HG02885 (cell line): ENCODE results near the gene CMKLR1.

Source experiments
- ATAC-seq: cut with Tn5 transposase; IDR thresholded peaks from one replicate; pipeline ENCODE4 v1.9.1; 2021; ENCODE audit warnings: mild to moderate bottlenecking; ENCODE audit not compliant: unreplicated experiment, poor library complexity

Gene CMKLR1

DNA sequence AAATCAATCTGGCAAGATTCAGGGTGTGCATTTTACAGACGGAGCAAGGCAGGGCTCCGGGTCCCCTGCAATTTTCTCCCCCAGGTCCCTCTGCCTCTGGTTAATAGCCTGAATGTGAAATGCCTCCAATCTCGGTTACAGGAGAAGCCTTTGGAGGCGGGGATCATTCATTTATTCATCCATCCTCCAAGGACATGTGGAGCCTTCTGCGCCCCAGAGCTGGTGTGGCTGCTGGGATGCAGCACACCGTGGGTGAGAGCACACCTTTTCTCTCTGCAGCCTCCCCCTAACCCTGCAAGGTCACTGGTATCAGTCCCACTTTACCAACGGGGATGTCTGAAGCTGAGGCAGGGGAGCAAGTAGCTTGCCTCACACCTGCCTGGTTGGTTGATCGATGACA is 35.4 kb downstream of the CMKLR1 start:
- ATAC-seq: no peak

DNA sequence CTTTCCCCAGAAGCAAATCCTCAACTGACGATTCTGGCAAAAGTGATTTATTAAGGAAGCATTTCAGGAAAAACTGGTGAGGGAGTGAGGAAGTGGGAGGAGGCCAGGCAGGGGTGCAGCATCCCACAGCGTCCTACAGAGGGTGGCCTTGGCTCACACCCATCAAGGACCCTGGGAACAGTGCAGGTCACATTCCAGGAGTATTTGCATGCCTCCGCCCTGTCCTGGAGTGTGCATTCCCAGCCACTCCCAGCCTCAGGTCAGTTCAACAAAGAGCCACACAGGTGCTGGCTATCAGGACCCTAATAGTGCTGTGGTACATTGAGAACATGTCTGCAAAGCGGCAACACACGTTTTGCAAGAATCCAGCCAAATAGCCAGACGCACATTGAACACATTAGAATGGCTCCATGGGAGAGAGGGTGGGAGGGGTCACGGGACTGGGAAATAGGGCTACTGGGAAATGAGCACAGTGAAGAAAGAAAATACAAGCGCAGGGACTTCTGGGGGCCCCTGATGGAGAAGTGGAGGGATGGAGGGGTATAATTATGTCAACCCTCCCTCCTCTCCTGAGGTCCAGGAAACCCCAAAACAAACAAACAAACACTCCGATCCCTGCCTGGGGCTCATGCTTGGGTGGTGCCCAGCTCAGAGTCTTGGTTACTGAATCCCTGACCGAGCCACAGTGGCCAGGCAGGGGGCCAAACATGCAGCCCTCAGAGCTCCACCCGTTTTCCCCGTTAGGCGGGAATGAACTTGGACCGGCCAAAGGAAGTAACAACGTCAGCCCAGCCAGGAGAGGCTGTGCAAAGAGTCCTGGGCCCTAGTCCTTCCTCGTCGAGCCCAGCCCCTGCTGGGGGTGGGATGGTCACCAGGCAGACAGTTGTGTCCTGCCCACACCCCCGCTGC is 36.5 kb downstream of the CMKLR1 start:
- no peak for ATAC-seq

DNA sequence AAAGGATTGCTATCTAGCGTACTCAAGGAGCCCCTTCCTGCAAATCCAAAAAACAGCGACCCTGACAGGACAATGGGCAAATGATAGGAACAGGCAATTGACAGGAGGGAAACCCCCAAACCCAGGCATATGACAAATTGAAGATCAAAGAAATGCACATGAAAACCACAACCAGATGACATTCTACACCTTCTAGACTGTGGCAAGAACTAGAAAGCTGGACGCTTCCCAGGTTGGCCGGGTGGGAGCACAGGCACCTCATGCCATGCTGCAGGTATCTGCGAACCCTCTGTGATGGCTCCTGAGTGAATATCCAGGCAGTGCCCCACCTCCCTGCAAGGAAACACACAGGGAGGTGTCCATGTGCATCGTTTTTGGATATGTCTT is 37.1 kb downstream of the CMKLR1 start:
- no peak for ATAC-seq

DNA sequence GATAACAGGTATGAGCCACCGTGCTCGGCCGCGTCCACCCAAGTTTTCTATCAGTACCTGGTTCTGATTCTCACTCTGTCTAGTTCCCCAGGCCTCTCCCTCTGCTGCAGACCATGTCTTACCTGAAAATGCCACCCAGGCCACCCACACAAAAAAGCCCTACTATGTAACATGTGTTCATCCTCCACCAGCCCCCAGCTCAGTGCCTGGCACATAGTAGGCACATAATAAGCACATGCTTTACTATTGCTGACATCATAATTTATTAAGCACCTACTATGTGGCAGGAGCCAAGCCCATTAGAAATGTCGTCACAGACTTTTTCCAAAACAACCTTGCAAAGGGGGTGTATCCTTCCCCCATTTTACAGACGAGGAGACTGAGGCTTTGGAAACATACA is 37.8 kb downstream of the CMKLR1 start:
- no peak for ATAC-seq

DNA sequence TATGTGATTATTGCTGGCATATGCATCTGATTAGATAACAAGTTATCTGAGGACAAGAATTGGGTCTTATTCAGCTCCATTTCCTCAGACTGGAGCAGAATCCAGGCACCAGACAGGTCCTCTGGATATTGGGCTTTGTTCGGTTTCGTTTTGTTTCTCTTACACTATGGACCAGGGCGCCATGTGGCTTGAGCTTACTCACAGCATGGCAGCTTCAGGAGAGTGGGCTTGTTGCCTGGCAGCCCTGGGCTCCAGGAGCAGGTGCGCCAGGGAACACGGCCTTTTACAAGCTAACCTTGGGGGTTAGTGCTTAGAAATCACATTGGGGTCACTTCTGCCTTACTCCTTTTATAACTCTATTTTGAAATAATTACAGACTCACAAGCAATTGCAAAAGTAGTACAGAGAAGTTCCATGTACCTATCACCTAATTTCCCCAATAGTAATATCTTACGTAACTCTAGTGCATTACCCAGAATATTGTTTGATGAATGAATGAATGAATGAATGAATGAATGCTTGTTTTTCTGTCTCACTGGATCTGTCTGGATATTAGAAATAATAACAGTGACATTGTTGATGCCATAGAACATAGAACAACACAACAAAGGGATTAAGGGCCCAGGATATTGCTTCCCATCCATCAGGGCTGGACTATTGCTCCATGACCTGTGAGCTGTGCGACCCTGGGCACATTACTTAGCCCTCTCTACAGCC is 39.0 kb downstream of the CMKLR1 start:
- no peak for ATAC-seq

DNA sequence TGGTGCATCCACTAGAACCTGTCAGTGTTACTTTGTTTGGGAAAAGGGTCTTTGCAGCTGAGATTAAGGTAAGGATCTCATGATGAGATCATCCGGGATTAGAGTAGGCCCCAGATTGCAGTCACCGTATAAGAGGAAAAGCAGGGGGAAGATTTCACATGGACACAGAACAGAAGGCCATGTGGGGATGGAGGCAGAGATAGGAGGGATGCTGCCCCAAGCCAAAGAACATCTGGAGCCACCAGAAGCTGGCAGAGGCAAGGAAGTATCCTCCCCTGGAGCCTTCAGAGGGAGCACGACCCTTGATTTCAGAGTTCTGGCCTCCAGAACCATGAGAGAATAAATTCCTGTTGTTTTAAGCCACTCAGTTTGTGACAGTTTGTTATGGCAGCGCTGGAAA is 39.6 kb downstream of the CMKLR1 start:
- no peak for ATAC-seq

DNA sequence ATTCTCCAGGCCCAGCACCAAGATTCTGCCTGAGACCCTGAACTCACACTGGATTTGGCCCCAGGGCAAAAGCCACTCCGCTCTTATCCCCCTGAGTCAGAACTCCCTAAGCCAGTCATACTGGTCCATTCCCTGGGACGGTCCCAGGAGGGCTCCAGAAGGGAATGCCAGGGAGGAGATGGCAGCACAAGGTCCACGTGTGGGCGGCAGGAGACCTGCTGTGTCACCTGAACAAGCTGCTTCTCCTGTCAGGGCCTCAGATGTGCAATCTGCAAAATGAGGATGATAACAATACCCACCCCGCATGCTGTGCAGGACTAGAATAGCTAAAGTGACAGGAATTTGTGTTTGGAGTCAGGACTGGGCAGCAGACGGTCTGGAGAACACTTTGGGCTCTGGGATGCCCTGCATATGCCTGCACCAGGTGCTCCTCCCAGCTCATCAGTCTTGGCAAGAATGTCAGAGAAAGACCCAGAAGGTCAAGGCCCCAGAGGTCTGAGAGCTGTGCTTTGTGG is 40.3 kb downstream of the CMKLR1 start:
- no peak for ATAC-seq

DNA sequence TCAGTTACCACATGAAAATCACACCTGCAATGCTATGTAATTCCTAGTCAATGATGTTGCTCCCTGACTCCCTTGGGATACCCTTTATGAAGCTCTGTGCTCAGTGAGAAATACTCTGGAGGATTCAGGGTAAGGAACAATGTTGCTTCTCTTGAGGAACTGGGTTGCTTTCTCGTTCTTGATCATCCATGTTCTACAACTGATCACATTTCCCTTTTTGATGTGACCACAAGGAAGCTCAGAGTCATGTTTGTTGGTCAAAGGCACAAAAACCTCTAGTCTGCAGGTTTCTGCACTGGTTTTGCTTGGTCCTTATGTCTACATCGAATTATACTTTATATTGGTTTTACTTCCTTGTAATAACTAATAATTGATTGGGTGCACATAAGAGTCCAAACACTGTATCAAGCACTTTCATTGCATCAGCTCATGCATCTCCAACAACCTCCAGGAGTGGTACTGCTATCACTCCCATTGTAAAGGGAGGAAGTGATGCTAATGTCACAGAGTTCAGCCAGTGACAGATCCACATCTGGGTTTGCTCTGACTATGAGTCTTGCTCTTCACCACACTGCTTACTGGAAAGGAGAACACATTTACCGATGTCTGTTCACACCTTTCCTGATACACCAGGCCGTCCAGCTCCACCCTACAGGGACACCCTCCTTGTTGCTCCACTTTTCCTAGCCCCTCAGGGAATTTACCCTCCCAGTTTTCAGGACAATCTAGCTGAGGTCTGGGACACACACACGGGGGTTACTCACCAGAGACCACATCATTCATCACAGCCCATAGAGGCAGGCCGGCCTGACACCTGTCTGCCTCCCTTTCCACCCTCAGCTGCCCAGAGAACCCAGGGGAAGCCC is 41.0 kb downstream of the CMKLR1 start:
- ATAC-seq: peak; percentile 73

DNA sequence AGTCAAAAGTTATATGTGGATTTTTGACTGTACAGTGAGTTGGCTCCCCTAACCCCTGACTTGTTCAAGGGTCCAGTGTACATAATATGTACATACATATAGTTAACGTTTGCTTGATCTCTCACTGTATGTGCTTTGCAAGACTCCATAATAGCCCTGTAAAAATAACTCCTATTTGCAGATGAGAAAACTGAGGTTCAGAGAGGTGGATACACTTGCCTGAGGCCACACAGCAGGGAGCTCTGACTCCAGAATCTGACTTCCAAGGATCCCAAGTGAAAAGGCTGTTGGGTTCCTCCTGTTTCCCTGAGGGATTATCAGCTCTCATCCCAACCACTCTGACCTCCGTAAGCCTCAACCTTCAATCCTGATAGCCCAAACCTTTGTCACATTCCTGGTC is 41.7 kb downstream of the CMKLR1 start:
- no peak for ATAC-seq

DNA sequence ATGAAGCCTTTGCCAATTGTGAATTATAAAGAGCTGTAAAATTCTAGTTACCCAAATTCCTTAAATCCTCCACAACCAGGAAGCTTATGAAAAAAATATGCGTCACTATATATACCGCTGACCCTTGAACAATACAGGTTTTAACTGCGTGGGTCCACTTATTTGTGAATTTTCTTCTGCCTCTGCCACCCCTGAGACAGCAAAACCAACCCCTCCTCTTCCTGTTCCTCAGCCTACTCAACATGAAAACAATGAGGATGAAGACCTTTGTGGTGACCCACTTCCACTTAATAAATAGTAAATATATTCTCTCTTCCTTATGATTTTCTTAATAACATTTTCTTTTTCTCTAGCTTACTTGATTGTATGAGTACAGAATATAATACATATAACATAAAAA is 42.2 kb downstream of the CMKLR1 start:
- no peak for ATAC-seq

DNA sequence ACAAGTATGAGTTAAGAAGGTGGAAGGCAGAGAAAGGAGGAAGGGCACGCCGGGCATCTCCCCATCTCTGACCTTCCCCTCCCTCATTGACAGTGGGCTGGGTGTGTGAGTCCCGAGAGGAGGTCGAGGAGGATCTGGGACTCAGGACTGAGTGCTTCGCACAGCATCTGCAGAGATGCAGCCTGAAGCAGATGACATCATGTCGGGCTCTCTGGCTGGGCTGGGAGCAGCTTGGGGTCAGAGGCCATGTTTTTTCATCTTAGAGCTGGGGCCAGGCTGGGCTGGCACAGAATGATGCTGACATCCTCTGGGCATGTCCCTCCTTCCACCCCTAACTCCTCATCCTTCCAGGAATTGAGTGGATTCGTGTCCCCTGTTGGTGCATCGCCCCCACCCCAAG is 43.5 kb downstream of the CMKLR1 start:
- ATAC-seq: no peak

DNA sequence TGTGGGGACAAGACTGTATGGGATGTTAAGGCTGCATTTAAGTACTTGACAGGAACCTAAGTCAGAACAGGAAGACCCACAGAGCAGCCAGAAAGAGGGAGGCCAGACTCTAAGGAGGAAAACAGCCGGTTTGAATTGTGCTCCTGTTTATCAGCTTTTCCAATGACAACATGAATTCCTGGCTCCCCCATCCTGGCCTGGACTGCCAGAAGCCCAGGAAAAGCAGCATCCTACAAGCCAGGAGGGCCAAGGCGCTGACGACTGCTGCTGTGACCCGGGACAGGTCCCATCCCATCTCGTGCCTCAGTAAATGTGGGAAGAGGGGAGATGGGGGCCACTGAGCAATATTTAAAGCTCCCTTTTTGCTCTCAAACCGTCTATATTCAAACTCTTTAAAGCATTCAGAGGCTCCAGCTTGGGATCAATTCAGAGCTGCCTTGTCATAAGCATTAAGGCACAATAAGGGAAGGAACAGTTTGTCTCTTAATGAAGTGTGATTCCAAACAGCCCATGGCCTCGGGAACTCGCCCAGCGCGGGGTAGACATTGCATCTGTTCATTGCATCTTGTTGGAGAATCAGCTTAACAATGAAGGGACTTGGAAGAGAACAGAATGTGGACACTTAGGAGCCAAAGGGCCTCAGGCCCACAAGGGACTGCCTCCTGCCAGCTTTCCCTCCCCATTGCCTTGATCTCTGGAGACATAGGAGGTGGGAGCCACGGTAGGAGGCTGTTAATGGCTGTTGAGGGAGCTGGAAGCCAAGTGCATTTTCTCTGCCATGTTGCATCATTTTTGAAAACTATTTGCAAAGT is 49.6 kb downstream of the CMKLR1 start:
- no peak for ATAC-seq

DNA sequence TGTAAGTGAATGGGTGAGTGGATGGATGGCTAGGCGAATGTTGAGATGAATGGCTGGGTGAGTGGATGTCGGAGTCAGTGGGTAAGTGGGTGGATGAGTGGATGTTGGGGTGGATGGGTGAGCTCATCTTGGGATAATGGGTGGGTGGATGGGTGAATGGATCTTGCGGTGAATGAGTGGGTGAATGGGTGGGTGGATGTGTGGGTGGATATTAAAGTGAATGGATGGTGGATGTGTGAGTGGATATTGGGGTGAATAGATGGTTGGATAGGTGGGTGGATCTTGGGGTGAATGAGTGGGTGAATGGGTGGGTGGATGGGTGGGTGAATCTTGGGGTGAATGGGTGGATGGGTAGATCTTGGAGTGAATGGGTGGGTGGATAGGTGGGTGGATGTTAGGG is 51.9 kb downstream of the CMKLR1 start:
- ATAC-seq: no peak

DNA sequence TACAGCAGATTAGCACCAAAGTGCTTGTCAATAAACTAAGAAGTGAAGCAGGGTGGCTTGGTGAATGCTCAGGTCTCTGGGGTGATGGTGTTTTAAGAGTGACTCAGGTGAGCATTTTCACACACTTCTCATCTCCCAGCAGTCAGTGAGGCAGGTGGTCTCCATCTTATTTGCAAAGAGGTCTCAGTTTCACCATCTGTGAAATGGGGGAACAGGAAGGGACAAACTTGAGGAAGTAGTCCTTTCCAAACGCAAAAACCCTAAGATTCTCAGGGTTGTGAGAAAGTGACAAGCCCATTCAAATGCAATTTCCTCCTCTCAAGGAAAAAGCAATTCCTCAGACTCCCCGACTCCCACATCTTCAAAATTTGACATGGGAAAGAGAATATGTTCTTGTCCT is 54.1 kb downstream of the CMKLR1 start:
- ATAC-seq: no peak

DNA sequence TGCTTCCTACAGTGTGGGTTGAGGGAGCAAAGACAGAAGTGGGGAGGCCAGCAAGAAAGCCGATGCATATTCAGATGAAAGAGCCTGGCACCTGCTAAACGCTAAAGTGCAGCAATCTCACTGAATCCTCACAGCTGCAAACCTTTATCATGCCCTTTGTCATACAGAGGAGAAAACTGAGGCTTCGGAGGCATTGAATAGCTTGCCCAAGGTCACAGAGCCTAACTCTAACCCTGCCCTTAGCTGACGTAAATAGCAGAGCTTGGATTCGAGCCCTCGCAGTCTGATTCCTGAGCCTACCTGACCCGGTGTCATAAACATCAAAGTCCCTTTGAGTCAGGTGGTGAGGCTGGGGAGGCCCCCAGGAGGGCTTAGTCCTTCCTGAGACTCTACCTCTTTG is 54.9 kb downstream of the CMKLR1 start:
- no peak for ATAC-seq

DNA sequence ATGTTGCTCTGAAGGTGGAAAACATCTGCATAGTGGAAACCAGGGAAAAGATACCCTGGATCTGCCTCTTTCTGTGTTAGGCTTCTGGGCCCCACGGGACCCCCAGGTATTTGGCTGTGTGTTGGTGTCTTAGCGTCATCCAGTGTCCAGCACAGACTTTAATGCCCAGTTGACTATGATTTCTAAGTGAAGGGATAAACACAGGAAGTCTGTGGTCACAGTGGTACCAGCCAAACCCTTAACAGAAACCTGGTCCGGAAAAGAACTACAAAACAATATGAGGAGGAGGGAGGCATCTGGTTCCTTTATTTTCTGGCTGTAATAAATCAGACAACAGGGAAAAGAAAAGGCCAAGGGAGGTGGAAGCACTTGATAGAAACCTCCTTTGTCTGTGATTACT is 56.4 kb downstream of the CMKLR1 start:
- ATAC-seq: no peak

DNA sequence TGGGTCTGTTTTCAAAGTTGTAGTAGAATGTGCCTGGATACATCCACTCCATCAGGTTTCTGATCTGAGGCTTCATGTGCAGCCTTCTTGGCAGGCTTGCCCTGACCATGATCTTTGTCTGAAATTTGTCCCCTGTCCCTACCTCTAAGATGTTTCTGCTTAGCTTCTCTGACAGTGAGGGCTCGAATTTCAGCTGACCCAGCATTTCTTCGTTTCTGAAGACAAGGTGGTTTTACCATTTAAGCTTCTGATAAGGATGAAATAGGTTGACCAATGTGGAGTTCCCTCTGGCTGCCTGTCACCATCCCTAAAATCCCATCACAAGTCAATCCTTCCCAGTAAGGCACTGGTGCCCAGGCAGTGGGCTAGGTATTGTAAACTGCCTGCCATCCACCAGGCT is 57.0 kb downstream of the CMKLR1 start:
- ATAC-seq: no peak

DNA sequence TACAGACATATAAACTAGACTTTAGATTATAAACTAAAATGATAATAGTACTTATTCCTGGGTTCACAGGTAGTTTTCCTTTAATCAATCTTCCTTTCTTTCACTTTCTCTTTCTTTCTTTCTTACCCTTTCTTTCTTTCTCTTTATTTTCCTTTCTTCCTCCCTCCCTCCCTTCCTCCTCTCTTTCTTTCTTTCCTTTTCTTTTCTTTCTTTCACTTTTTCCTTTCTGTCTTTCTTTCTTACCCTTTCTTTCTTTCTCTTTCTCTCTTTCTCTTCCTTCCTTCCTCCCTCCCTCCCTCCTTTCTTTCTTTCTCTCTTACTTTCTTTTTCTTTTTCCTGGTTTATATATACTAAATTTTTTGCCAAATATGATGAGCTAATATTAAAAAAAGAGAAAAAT is 61.5 kb downstream of the CMKLR1 start:
- ATAC-seq: no peak

DNA sequence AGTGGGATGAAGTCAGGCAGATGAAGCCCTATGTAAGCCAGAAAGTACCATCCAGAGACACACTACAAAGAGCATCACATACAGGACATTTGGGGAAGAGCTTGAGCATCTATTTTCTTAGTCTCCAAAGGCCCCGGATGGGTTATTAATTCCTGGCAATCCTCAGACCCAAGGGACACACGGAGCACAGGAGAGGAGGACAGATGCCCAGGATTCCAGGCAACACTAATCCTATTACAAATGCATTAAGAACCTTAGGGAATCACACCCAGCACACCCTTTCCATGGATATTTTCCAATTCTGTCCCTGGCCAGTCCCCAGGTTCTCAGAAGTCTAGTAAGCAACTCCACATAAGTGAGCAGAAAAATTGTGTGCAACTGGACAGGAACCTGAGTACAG is 65.9 kb downstream of the CMKLR1 start:
- ATAC-seq: no peak
